Stimulated activated effector memory CD8-positive, alpha-beta T cell treated with anti-CD3 and anti-CD28 coated beads, Interleukin-12 subunit alpha, Interleukin-12 subunit beta, amount 100 ng/mL, for 72 hours (primary cell): ENCODE measurements around the gene UQCC2.

Experiments
- ATAC-seq: fragments of 150-1000 bp; cut with Tn5 transposase; 2 replicates; pipeline ENCODE4 v1.10.0; 2021
- DNase-seq, 2 donors: peaks; one replicate each; pipeline ENCODE4 v3.0.0; 2021 to 2022; ENCODE audit warnings: low spot score in 2 of 2
- H3K27ac Mint-ChIP-seq: one replicate; pipeline ENCODE4 v1.8.0; 2022; ENCODE audit warnings: mild to moderate bottlenecking, mixed read lengths
- H3K36me3 Mint-ChIP-seq: one replicate; pipeline ENCODE4 v1.8.0; 2022; ENCODE audit warnings: mild to moderate bottlenecking, mixed read lengths
- H3K4me1 Mint-ChIP-seq: one replicate; pipeline ENCODE4 v1.8.0; 2022; ENCODE audit warnings: mixed read lengths
- H3K4me3 Mint-ChIP-seq: one replicate; pipeline ENCODE4 v1.8.0; 2022; ENCODE audit warnings: mild to moderate bottlenecking, mixed read lengths
- H3K9me3 Mint-ChIP-seq: one replicate; pipeline ENCODE4 v1.8.0; 2022; ENCODE audit warnings: mixed read lengths

The UQCC2 gene

GRCh38 chr6:33694401-33694931 is 17.0 kb downstream of the UQCC2 start:
- Mint-ChIP-seq H3K4me1 (peaks cover 73% of the 10 kb centered on the region), H3K27ac (peak overlapping the region; percentile 89), H3K9me3 (no peaks in the 10 kb centered on the region), H3K4me3 (peak overlapping the region; percentile 61), H3K36me3 (peaks cover 90% of the 10 kb centered on the region)
- ATAC-seq (peak; percentile 84), DNase-seq (peak; percentile 32 to 62)

- peaks cover 77% of the 10 kb centered on the region for H3K4me1 Mint-ChIP-seq
- peaks cover 88% of the 10 kb centered on the region for H3K36me3 Mint-ChIP-seq
- no peak for DNase-seq
- peak overlapping the region; percentile 89 for H3K27ac Mint-ChIP-seq
- peak overlapping the region; percentile 61 for H3K4me3 Mint-ChIP-seq
- no peak for ATAC-seq
- H3K9me3 Mint-ChIP-seq: no peaks in the 10 kb centered on the region
These were observed 18.1 kb downstream of the UQCC2 start for GRCh38 chr6:33693186-33694105.

GRCh38 chr6:33692760-33693158 is 18.7 kb downstream of the UQCC2 start:
- Mint-ChIP-seq H3K4me3 (peak overlapping the region; percentile 61), H3K4me1 (peaks cover 77% of the 10 kb centered on the region), H3K27ac (peak overlapping the region; percentile 89), H3K9me3 (no peaks in the 10 kb centered on the region), H3K36me3 (peaks cover 88% of the 10 kb centered on the region)
- DNase-seq: peak; percentile 61 to 75
- peak; percentile 84 for ATAC-seq

GRCh38 chr6:33692078-33692759 is 19.3 kb downstream of the UQCC2 start:
- H3K4me3 Mint-ChIP-seq: peak overlapping the region; percentile 61
- DNase-seq: no peak
- H3K9me3 Mint-ChIP-seq: no peaks in the 10 kb centered on the region
- H3K4me1 Mint-ChIP-seq: peaks cover 71% of the 10 kb centered on the region
- H3K36me3 Mint-ChIP-seq: peaks cover 87% of the 10 kb centered on the region
- peak overlapping the region; percentile 89 for H3K27ac Mint-ChIP-seq
- no peak for ATAC-seq

GRCh38 chr6:33691456-33692077 is 19.9 kb downstream of the UQCC2 start:
- H3K36me3 Mint-ChIP-seq: peaks cover 84% of the 10 kb centered on the region
- H3K9me3 Mint-ChIP-seq: no peaks in the 10 kb centered on the region
- DNase-seq: no peak
- H3K27ac Mint-ChIP-seq: peak overlapping the region; percentile 89
- H3K4me1 Mint-ChIP-seq: peaks cover 68% of the 10 kb centered on the region
- ATAC-seq: no peak
- no peak overlapping the region for H3K4me3 Mint-ChIP-seq

- DNase-seq: no peak
- Mint-ChIP-seq H3K27ac (peak overlapping the region; percentile 89), H3K36me3 (peaks cover 84% of the 10 kb centered on the region), H3K9me3 (no peaks in the 10 kb centered on the region), H3K4me3 (no peak overlapping the region), H3K4me1 (peaks cover 64% of the 10 kb centered on the region)
- no peak for ATAC-seq
These were observed 20.7 kb downstream of the UQCC2 start for GRCh38 chr6:33690766-33691165.

GRCh38 chr6:33689879-33690278 is 21.6 kb downstream of the UQCC2 start:
- H3K27ac Mint-ChIP-seq: peak overlapping the region; percentile 60
- ATAC-seq (no peak), DNase-seq (no peak)
- no peak overlapping the region for H3K4me3 Mint-ChIP-seq
- no peaks in the 10 kb centered on the region for H3K9me3 Mint-ChIP-seq
- H3K36me3 Mint-ChIP-seq: peaks cover 84% of the 10 kb centered on the region
- peaks cover 55% of the 10 kb centered on the region for H3K4me1 Mint-ChIP-seq

GRCh38 chr6:33689148-33689494 is 22.4 kb downstream of the UQCC2 start:
- Mint-ChIP-seq H3K4me3 (no peak overlapping the region), H3K9me3 (no peaks in the 10 kb centered on the region), H3K4me1 (peaks cover 52% of the 10 kb centered on the region), H3K36me3 (peaks cover 84% of the 10 kb centered on the region), H3K27ac (peak overlapping the region; percentile 60)
- DNase-seq (no peak), ATAC-seq (no peak)

- peak overlapping the region; percentile 60 for H3K27ac Mint-ChIP-seq
- no peak overlapping the region for H3K4me3 Mint-ChIP-seq
- ATAC-seq (no peak), DNase-seq (no peak)
- peaks cover 50% of the 10 kb centered on the region for H3K4me1 Mint-ChIP-seq
- peaks cover 87% of the 10 kb centered on the region for H3K36me3 Mint-ChIP-seq
- H3K9me3 Mint-ChIP-seq: no peaks in the 10 kb centered on the region
These were observed 22.9 kb downstream of the UQCC2 start for GRCh38 chr6:33688451-33689147.

- H3K27ac Mint-ChIP-seq: peak overlapping the region; percentile 2
- H3K4me1 Mint-ChIP-seq: peaks cover 50% of the 10 kb centered on the region
- peaks cover 88% of the 10 kb centered on the region for H3K36me3 Mint-ChIP-seq
- no peaks in the 10 kb centered on the region for H3K9me3 Mint-ChIP-seq
- ATAC-seq (no peak), DNase-seq (no peak)
- H3K4me3 Mint-ChIP-seq: no peak overlapping the region
These were observed 23.5 kb downstream of the UQCC2 start for GRCh38 chr6:33688006-33688405.

- peaks cover 88% of the 10 kb centered on the region for H3K36me3 Mint-ChIP-seq
- no peaks in the 10 kb centered on the region for H3K9me3 Mint-ChIP-seq
- peak overlapping the region; percentile 2 for H3K27ac Mint-ChIP-seq
- ATAC-seq: no peak
- no peak for DNase-seq
- no peak overlapping the region for H3K4me3 Mint-ChIP-seq
- H3K4me1 Mint-ChIP-seq: peaks cover 50% of the 10 kb centered on the region
These were observed 24.2 kb downstream of the UQCC2 start for GRCh38 chr6:33686981-33687975.

GRCh38 chr6:33686225-33686924 is 25.1 kb downstream of the UQCC2 start:
- Mint-ChIP-seq H3K4me1 (peaks cover 43% of the 10 kb centered on the region), H3K36me3 (peaks cover 90% of the 10 kb centered on the region), H3K4me3 (no peak overlapping the region), H3K9me3 (no peaks in the 10 kb centered on the region), H3K27ac (peak overlapping the region; percentile 2)
- ATAC-seq (no peak), DNase-seq (no peak)

GRCh38 chr6:33685411-33686224 is 25.9 kb downstream of the UQCC2 start:
- DNase-seq (no peak), ATAC-seq (no peak)
- Mint-ChIP-seq H3K9me3 (no peaks in the 10 kb centered on the region), H3K4me1 (peaks cover 36% of the 10 kb centered on the region), H3K27ac (peak overlapping the region; percentile 91), H3K4me3 (no peak overlapping the region), H3K36me3 (peaks cover 90% of the 10 kb centered on the region)
